H9 (cell line): ENCODE measurements around the gene DTNB. TPM values are rescaled to one million over a fixed set of nuclear protein-coding genes. Genes with fewer than 3 reads are reported as not detected.

Experiments used
- DNase-seq: peaks from one replicate; pipeline ENCODE4 v3.0.0-alpha.2; 2017
- H2AFZ ChIP-seq: one replicate; pipeline ENCODE4 v1.6.1; 2013; ENCODE audit warnings: mild to moderate bottlenecking, low read length, control low read depth, moderate library complexity
- H2AK5ac ChIP-seq: 2 replicates; pipeline ENCODE4 v1.6.1; 2013; ENCODE audit warnings: low read length, control low read depth, mixed read lengths; ENCODE audit not compliant: insufficient read length
- H2BK120ac ChIP-seq: one replicate; pipeline ENCODE4 v1.6.1; 2013; ENCODE audit warnings: low read depth, mild to moderate bottlenecking, low read length, control low read depth, inconsistent platforms; ENCODE audit not compliant: poor library complexity, severe bottlenecking
- H2BK12ac ChIP-seq: 2 replicates; pipeline ENCODE4 v1.6.1; 2013; ENCODE audit warnings: low read length, control low read depth, mixed read lengths, low read depth; ENCODE audit not compliant: insufficient read length
- H2BK15ac ChIP-seq: 2 replicates; pipeline ENCODE4 v1.6.1; 2013; ENCODE audit warnings: low read depth, low read length, control low read depth
- H2BK20ac ChIP-seq: one replicate; pipeline ENCODE4 v1.6.1; 2013; ENCODE audit warnings: low read depth, mild to moderate bottlenecking, low read length, control low read depth, inconsistent platforms; ENCODE audit not compliant: poor library complexity, severe bottlenecking
- H2BK5ac ChIP-seq: 2 replicates; pipeline ENCODE4 v1.6.1; 2013; ENCODE audit warnings: low read length, control low read depth, mixed read lengths; ENCODE audit not compliant: insufficient read length
- H3K14ac ChIP-seq: 2 replicates; pipeline ENCODE4 v1.6.1; 2013; ENCODE audit warnings: low read length, control low read depth; ENCODE audit not compliant: insufficient read depth
- H3K18ac ChIP-seq: 2 replicates; pipeline ENCODE4 v1.6.1; 2013; ENCODE audit warnings: low read depth, mild to moderate bottlenecking, mixed read lengths, low read length, control low read depth; ENCODE audit not compliant: insufficient read length
- H3K23ac ChIP-seq: 2 replicates; pipeline ENCODE4 v1.6.1; 2013; ENCODE audit warnings: low read length, control low read depth, mixed read lengths, low read depth; ENCODE audit not compliant: insufficient read length
- H3K23me2 ChIP-seq: 2 replicates; pipeline ENCODE4 v1.6.1; 2013; ENCODE audit warnings: low read depth, mild to moderate bottlenecking, mixed read lengths, low read length, control low read depth; ENCODE audit not compliant: insufficient read length, poor library complexity, severe bottlenecking
- H3K27ac ChIP-seq: 2 replicates; pipeline ENCODE4 v1.5.1; 2013; ENCODE audit warnings: low read length, control low read depth, mixed read lengths, low read depth; ENCODE audit not compliant: insufficient read length
- H3K27me3 ChIP-seq: 2 replicates; pipeline ENCODE4 v1.6.1; 2013; ENCODE audit warnings: low read length, control low read depth, inconsistent platforms; ENCODE audit not compliant: insufficient read depth
- H3K4ac ChIP-seq: 2 replicates; pipeline ENCODE4 v1.6.1; 2013; ENCODE audit warnings: low read depth, mild to moderate bottlenecking, control low read depth, inconsistent platforms, low read length, moderate library complexity
- H3K4me1 ChIP-seq: 2 replicates; pipeline ENCODE4 v1.6.1; 2013; ENCODE audit warnings: low read length, control low read depth, inconsistent platforms; ENCODE audit not compliant: insufficient read depth
- H3K4me2 ChIP-seq: 2 replicates; pipeline ENCODE4 v1.6.1; 2013; ENCODE audit warnings: low read length, control low read depth, mixed read lengths; ENCODE audit not compliant: insufficient read length, insufficient read depth
- H3K56ac ChIP-seq: 2 replicates; pipeline ENCODE4 v1.6.1; 2013; ENCODE audit warnings: low read depth, mild to moderate bottlenecking, mixed read lengths, low read length, control low read depth; ENCODE audit not compliant: insufficient read length
- H3K79me1 ChIP-seq: 2 replicates; pipeline ENCODE4 v1.6.1; 2013; ENCODE audit warnings: low read depth, mild to moderate bottlenecking, moderate library complexity, low read length, control low read depth, inconsistent platforms; ENCODE audit not compliant: insufficient read depth, poor library complexity, severe bottlenecking
- H3K79me2 ChIP-seq: 2 replicates; pipeline ENCODE4 v1.6.1; 2013; ENCODE audit warnings: low read length, control low read depth, inconsistent platforms; ENCODE audit not compliant: insufficient read depth
- H3K9ac ChIP-seq: 2 replicates; pipeline ENCODE4 v1.6.1; 2013; ENCODE audit warnings: low read length, control low read depth, mixed read lengths; ENCODE audit not compliant: insufficient read length; ENCODE audit errors: extremely low read depth
- H3K9me3 ChIP-seq: one replicate; pipeline ENCODE4 v1.6.1; 2013; ENCODE audit warnings: low read depth, low read length, inconsistent platforms; ENCODE audit not compliant: control insufficient read depth
- H3T11ph ChIP-seq: one replicate; pipeline ENCODE4 v1.6.1; 2013; ENCODE audit warnings: mild to moderate bottlenecking, low read length, control low read depth, inconsistent platforms
- H4K20me1 ChIP-seq: one replicate; pipeline ENCODE4 v1.6.1; 2013; ENCODE audit not compliant: control insufficient read depth, insufficient read length, insufficient read depth
- H4K5ac ChIP-seq: 2 replicates; pipeline ENCODE4 v1.6.1; 2013; ENCODE audit warnings: low read depth, mild to moderate bottlenecking, mixed read lengths, low read length, control low read depth; ENCODE audit not compliant: insufficient read length
- H4K8ac ChIP-seq: replicated peaks from 2 replicates; pipeline ENCODE4 v1.6.1; 2013; ENCODE audit warnings: low read length, control low read depth, mixed read lengths, low read depth; ENCODE audit not compliant: insufficient read length
- H4K91ac ChIP-seq: 2 replicates; pipeline ENCODE4 v1.6.1; 2013; ENCODE audit warnings: low read depth, mild to moderate bottlenecking, moderate library complexity, mixed read lengths, low read length, control low read depth; ENCODE audit not compliant: insufficient read length
- H3K27ac Mint-ChIP-seq, 3 experiments: 2 replicates in 2 of 3; 3 replicates in 1 of 3; pipeline ENCODE4 v1.8.0; 2020 to 2021; ENCODE audit warnings: mixed read lengths in 3 of 3, mild to moderate bottlenecking in 1 of 3, moderate library complexity in 1 of 3
- H3K27me3 Mint-ChIP-seq: 2 replicates; pipeline ENCODE4 v1.8.0; 2021; ENCODE audit warnings: low read depth, mild to moderate bottlenecking, moderate library complexity, mixed read lengths
- H3K36me3 Mint-ChIP-seq, 3 experiments: 2 replicates in 2 of 3; 3 replicates in 1 of 3; pipeline ENCODE4 v1.8.0; 2020 to 2021; ENCODE audit warnings: low read depth in 3 of 3, mixed read lengths in 3 of 3; ENCODE audit not compliant: insufficient read depth in 1 of 3
- H3K4me1 Mint-ChIP-seq, 2 experiments: 2 replicates each; pipeline ENCODE4 v1.8.0; 2020; ENCODE audit warnings: mixed read lengths in 2 of 2
- H3K4me3 Mint-ChIP-seq, 2 experiments: 2 replicates in 1 of 2; 3 replicates in 1 of 2; pipeline ENCODE4 v1.8.0; 2020 to 2021; ENCODE audit warnings: mild to moderate bottlenecking in 2 of 2, mixed read lengths in 2 of 2, moderate library complexity in 1 of 2
- H3K9me3 Mint-ChIP-seq, 2 experiments: 2 replicates in 1 of 2; 3 replicates in 1 of 2; pipeline ENCODE4 v1.8.0; 2020; ENCODE audit warnings: mild to moderate bottlenecking in 2 of 2, mixed read lengths in 2 of 2, moderate library complexity in 1 of 2
- WGBS: extraction: QIAGEN DNeasy Blood & Tissue Kit; methylation state at CpG from one replicate; pipeline ENCODE4 v1.1.7; 2013; ENCODE audit warnings: missing lambda C conversion rate, low lambda C conversion rate, mixed read lengths; ENCODE audit not compliant: insufficient read length; ENCODE audit errors: extremely low coverage; 5-methylcytosine and 5-hydroxymethylcytosine counted together
- total RNA-seq: library from RNA; stranded (reverse); gene quantifications from 2 replicates; pipeline ENCODE4 v1.2.1, GENCODE V29; 2021
- TF ChIP-seq, protein P1 (sequence below): fragments of 200-600 bp; sonication (generic); conservative IDR thresholded peaks from 3 replicates; pipeline ENCODE4 v1.8.0; 2021; ENCODE audit warnings: antibody characterized with exemption, mild to moderate bottlenecking

The DTNB gene
- total RNA-seq, 1 experiment from 2014 or later: 26.7 TPM

GRCh38 chr2:25590921-25591505, 82.4 kb downstream of the DTNB start:
- H2BK20ac ChIP-seq: no peak overlapping the region
- H3K4me2 ChIP-seq: no peak overlapping the region
- no peaks in the 10 kb centered on the region for H3K27me3 ChIP-seq
- no peak overlapping the region for H3K4ac ChIP-seq
- no peak overlapping the region for H2BK12ac ChIP-seq
- H3K27ac ChIP-seq: no peak overlapping the region
- no peak overlapping the region for H3K23ac ChIP-seq
- H4K8ac ChIP-seq: no peak overlapping the region
- H4K5ac ChIP-seq: no peak overlapping the region
- no peaks in the 10 kb centered on the region for H3K9me3 ChIP-seq
- peaks cover 6% of the 10 kb centered on the region; the same call in 1 of the 2 replicates for H3K4me1 ChIP-seq
- TF ChIP-seq, protein P1, sequence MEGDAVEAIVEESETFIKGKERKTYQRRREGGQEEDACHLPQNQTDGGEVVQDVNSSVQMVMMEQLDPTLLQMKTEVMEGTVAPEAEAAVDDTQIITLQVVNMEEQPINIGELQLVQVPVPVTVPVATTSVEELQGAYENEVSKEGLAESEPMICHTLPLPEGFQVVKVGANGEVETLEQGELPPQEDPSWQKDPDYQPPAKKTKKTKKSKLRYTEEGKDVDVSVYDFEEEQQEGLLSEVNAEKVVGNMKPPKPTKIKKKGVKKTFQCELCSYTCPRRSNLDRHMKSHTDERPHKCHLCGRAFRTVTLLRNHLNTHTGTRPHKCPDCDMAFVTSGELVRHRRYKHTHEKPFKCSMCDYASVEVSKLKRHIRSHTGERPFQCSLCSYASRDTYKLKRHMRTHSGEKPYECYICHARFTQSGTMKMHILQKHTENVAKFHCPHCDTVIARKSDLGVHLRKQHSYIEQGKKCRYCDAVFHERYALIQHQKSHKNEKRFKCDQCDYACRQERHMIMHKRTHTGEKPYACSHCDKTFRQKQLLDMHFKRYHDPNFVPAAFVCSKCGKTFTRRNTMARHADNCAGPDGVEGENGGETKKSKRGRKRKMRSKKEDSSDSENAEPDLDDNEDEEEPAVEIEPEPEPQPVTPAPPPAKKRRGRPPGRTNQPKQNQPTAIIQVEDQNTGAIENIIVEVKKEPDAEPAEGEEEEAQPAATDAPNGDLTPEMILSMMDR: no peak
- no peaks in the 10 kb centered on the region for H3K27me3 Mint-ChIP-seq
- no peak overlapping the region for H2BK120ac ChIP-seq
- H2AK5ac ChIP-seq: no peak overlapping the region
- WGBS: no CpG with 5 or more reads among the region's 15 CpGs
- peaks cover 18 to 29% of the 10 kb centered on the region in 2 experiments for H3K4me1 Mint-ChIP-seq
- no peak overlapping the region for H3K9ac ChIP-seq
- no peak overlapping the region for H2BK5ac ChIP-seq
- H2AFZ ChIP-seq: no peak overlapping the region
- H3K27ac Mint-ChIP-seq: no peak overlapping the region
- DNase-seq: peak; percentile 39
- H4K20me1 ChIP-seq: no peaks in the 10 kb centered on the region
- H3K36me3 Mint-ChIP-seq: no peaks in the 10 kb centered on the region
- H3K14ac ChIP-seq: no peak overlapping the region; the same call in 1 of the 2 replicates
- H3K4me3 Mint-ChIP-seq: no peak overlapping the region
- H3T11ph ChIP-seq: no peak overlapping the region
- no peak overlapping the region for H4K91ac ChIP-seq
- no peaks in the 10 kb centered on the region for H3K9me3 Mint-ChIP-seq
- H3K56ac ChIP-seq: no peak overlapping the region
- H3K79me1 ChIP-seq: no peaks in the 10 kb centered on the region
- H3K18ac ChIP-seq: no peak overlapping the region
- no peaks in the 10 kb centered on the region for H3K23me2 ChIP-seq
- H2BK15ac ChIP-seq: no peak overlapping the region
- H3K79me2 ChIP-seq: no peaks in the 10 kb centered on the region
